Endothelial cell (in vitro differentiated cells): ENCODE results near the gene CLDN2. TPM values are rescaled to one million over a fixed set of nuclear protein-coding genes. Genes with fewer than 3 reads are reported as not detected.
A peak's percentile ranks its signal among the peaks of the same experiment; 100 is the strongest.

Experiments used
- DNase-seq: peaks from one replicate; pipeline ENCODE4 v3.0.0; 2021; ENCODE audit warnings: low spot score
- H3K27ac Mint-ChIP-seq: one replicate; pipeline ENCODE4 v1.8.0; 2021; ENCODE audit warnings: mixed read lengths, inconsistent platforms; ENCODE audit not compliant: unreplicated experiment
- H3K27me3 Mint-ChIP-seq: one replicate; pipeline ENCODE4 v1.8.0; 2021; ENCODE audit warnings: mild to moderate bottlenecking, moderate library complexity, mixed read lengths, inconsistent platforms; ENCODE audit not compliant: unreplicated experiment
- H3K36me3 Mint-ChIP-seq: one replicate; pipeline ENCODE4 v1.8.0; 2021; ENCODE audit warnings: mild to moderate bottlenecking, low read depth, mixed read lengths, inconsistent platforms; ENCODE audit not compliant: unreplicated experiment
- H3K4me1 Mint-ChIP-seq: one replicate; pipeline ENCODE4 v1.8.0; 2021; ENCODE audit warnings: mild to moderate bottlenecking, mixed read lengths, inconsistent platforms; ENCODE audit not compliant: unreplicated experiment
- H3K4me3 Mint-ChIP-seq: one replicate; pipeline ENCODE4 v1.8.0; 2021; ENCODE audit warnings: mild to moderate bottlenecking, mixed read lengths, inconsistent platforms; ENCODE audit not compliant: unreplicated experiment
- H3K9me3 Mint-ChIP-seq: one replicate; pipeline ENCODE4 v1.8.0; 2021; ENCODE audit warnings: mixed read lengths, inconsistent platforms; ENCODE audit not compliant: unreplicated experiment
- CTCF ChIP-seq: fragments of 200-600 bp; sonication (generic); IDR thresholded peaks from one replicate; pipeline ENCODE4 v1.5.0; 2021; ENCODE audit warnings: antibody characterized with exemption; ENCODE audit not compliant: unreplicated experiment
- total RNA-seq: library from RNA; stranded (reverse); fragmentation: NEBNext Ultra II Directional; extraction: Animal tissue kit (Norgen Biotek cat#: 25700); gene quantifications from one replicate; pipeline ENCODE4 v1.2.1, GENCODE V29; 2021; ENCODE audit not compliant: unreplicated experiment

Gene CLDN2
- total RNA-seq, 1 donor from 2014 or later, result not detected

- no peaks in the 10 kb centered on the region for H3K9me3 Mint-ChIP-seq
- DNase-seq, result no peak
- H3K27ac Mint-ChIP-seq, result no peak overlapping the region
- no peaks in the 10 kb centered on the region for H3K36me3 Mint-ChIP-seq
- no peak overlapping the region for H3K4me3 Mint-ChIP-seq
- H3K27me3 Mint-ChIP-seq, result no peaks in the 10 kb centered on the region
- TF ChIP-seq CTCF, result no peak
- peaks cover 3% of the 10 kb centered on the region for H3K4me1 Mint-ChIP-seq
These were observed 15.0 kb downstream of the CLDN2 start for GRCh38 chrX:106935175-106935574.

GRCh38 chrX:106936246-106936645, 16.0 kb downstream of the CLDN2 start:
- Mint-ChIP-seq H3K4me3 (no peak overlapping the region), H3K27ac (no peak overlapping the region), H3K36me3 (no peaks in the 10 kb centered on the region), H3K27me3 (no peaks in the 10 kb centered on the region), H3K9me3 (no peaks in the 10 kb centered on the region), H3K4me1 (peaks cover 3% of the 10 kb centered on the region)
- no peak for DNase-seq
- no peak for TF ChIP-seq CTCF

- Mint-ChIP-seq H3K27ac (no peak overlapping the region), H3K27me3 (no peaks in the 10 kb centered on the region), H3K4me1 (peaks cover 3% of the 10 kb centered on the region), H3K36me3 (peaks cover 6% of the 10 kb centered on the region), H3K9me3 (no peaks in the 10 kb centered on the region), H3K4me3 (no peak overlapping the region)
- TF ChIP-seq CTCF, result no peak
- no peak for DNase-seq
These were observed 19.4 kb downstream of the CLDN2 start for GRCh38 chrX:106939566-106939965.

GRCh38 chrX:106940068-106940467, 19.9 kb downstream of the CLDN2 start:
- H3K9me3 Mint-ChIP-seq, result no peaks in the 10 kb centered on the region
- no peak for DNase-seq
- no peak for TF ChIP-seq CTCF
- peaks cover 6% of the 10 kb centered on the region for H3K36me3 Mint-ChIP-seq
- peak overlapping the region; percentile 42 for H3K27ac Mint-ChIP-seq
- H3K4me3 Mint-ChIP-seq, result no peak overlapping the region
- peaks cover 3% of the 10 kb centered on the region for H3K4me1 Mint-ChIP-seq
- H3K27me3 Mint-ChIP-seq, result no peaks in the 10 kb centered on the region

GRCh38 chrX:106946464-106946863, 26.3 kb downstream of the CLDN2 start:
- DNase-seq, result no peak
- no peaks in the 10 kb centered on the region for H3K27me3 Mint-ChIP-seq
- H3K9me3 Mint-ChIP-seq, result no peaks in the 10 kb centered on the region
- no peak overlapping the region for H3K27ac Mint-ChIP-seq
- no peaks in the 10 kb centered on the region for H3K4me1 Mint-ChIP-seq
- peaks cover 6% of the 10 kb centered on the region for H3K36me3 Mint-ChIP-seq
- TF ChIP-seq CTCF, result no peak
- H3K4me3 Mint-ChIP-seq, result no peak overlapping the region
